Body of pancreas (tissue), 4 donors: ENCODE results near the gene ROCK2. TPM values are rescaled to one million over a fixed set of nuclear protein-coding genes. Genes with fewer than 3 reads are reported as not detected.
A peak's percentile ranks its signal among the peaks of the same experiment; 100 is the strongest.

Experiments
- ATAC-seq: fragments of 150-250 bp; one replicate; pipeline ENCODE4 v1.9.1; 2016
- DNase-seq, 4 donors: peaks; one replicate each; pipeline ENCODE4 v3.0.0-alpha.2; 2019
- H3K27ac ChIP-seq, 4 donors: fragments of 200-600 bp; sonication (generic); 1 replicate in 3 of 4; 2 replicates in 1 of 4; pipeline versions ENCODE4 v1.5.1 to v1.6.1; 2016 to 2019; ENCODE audit warnings: mild to moderate bottlenecking in 1 of 4, mixed read lengths in 1 of 4, moderate library complexity in 1 of 4
- H3K27me3 ChIP-seq, 2 donors: fragments of 200-600 bp; sonication (generic); one replicate each; pipeline ENCODE4 v1.6.0; 2016; ENCODE audit warnings: mild to moderate bottlenecking in 1 of 2
- H3K36me3 ChIP-seq, 2 donors: fragments of 200-600 bp; sonication (generic); replicated peaks in 1 of 2; 2 replicates each; pipeline ENCODE4 v1.5.1; 2016; ENCODE audit warnings: low read depth in 2 of 2; ENCODE audit not compliant: insufficient read depth in 1 of 2
- H3K4me1 ChIP-seq: fragments of 200-600 bp; sonication (generic); one replicate; pipeline ENCODE4 v1.6.0; 2016
- H3K4me3 ChIP-seq, 2 donors: fragments of 200-600 bp; sonication (generic); 1 replicate in 1 of 2; 2 replicates in 1 of 2; pipeline ENCODE4 v1.5.1; 2016 to 2019
- H3K9me3 ChIP-seq, 3 donors: fragments of 200-600 bp; sonication (generic); 1 replicate in 2 of 3; 2 replicates in 1 of 3; pipeline ENCODE4 v1.5.1; 2016
- POLR2A ChIP-seq, 3 donors: fragments of 450-650 bp; IDR thresholded peaks; one replicate each; pipeline ENCODE4 v1.6.1; 2016; ENCODE audit warnings: antibody characterized with exemption in 3 of 3, mild to moderate bottlenecking in 2 of 3
- WGBS, 2 donors: methylation state at CpG; one replicate each; pipeline ENCODE4 v1.1.5; 2017; 5-methylcytosine and 5-hydroxymethylcytosine counted together
- intact Hi-C: fragments of 100-400 bp; cut with DNase I; formaldehyde crosslinking; loops from one replicate; pipeline ENCODE4 v1.15.1; 2023
- total RNA-seq, 2 donors: library from RNA; depleted of rRNA; stranded (reverse); fragments of >200 nt; gene quantifications; one replicate each; pipeline ENCODE4 v1.1.0, GENCODE V29; 2016
- TF ChIP-seq, protein P1 (sequence below), 7 experiments: fragments of 450-650 bp in 4 of 7; fragments of 200-600 bp in 3 of 7; sonication (generic) in 3 of 7; IDR thresholded peaks; one replicate each; pipeline ENCODE4 v1.5.1; 2016 to 2019; ENCODE audit warnings: antibody characterized with exemption in 7 of 7

The ROCK2 gene
- total RNA-seq, 2 donors from 2014 or later = 24.4 to 32.3 TPM

DNA sequence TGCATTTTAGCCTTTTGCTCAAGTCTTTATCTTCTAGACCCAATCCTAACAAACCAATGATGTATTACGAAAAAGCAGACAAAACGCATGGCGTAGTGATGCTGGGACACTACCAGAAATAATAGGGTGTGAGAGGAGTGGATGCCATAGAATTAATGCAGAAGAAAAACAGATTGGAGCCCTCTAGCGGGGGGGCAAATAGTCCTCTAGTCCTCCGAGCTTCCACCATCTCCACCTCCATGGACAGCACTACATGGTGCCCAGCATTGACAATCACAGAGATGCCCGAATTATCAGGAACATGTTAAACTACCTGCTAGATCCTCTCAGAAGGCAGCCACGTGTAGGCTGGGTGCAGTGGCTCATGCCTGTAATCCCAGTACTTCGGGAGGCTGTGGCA is 15.4 kb upstream of the ROCK2 start:
- no peaks in the 10 kb centered on the region for H3K36me3 ChIP-seq
- 83 to 87% methylated on average over 8 of the region's 8 CpGs for WGBS, 2 donors
- no peaks in the 10 kb centered on the region for H3K27me3 ChIP-seq
- no peak for ATAC-seq
- no peaks in the 10 kb centered on the region for H3K9me3 ChIP-seq
- DNase-seq = no peak
- intact Hi-C loops = no loop called here
- no peak overlapping the region for H3K27ac ChIP-seq
- no peak overlapping the region for H3K4me3 ChIP-seq
- no peaks in the 10 kb centered on the region for H3K4me1 ChIP-seq
- TF ChIP-seq, protein P1, sequence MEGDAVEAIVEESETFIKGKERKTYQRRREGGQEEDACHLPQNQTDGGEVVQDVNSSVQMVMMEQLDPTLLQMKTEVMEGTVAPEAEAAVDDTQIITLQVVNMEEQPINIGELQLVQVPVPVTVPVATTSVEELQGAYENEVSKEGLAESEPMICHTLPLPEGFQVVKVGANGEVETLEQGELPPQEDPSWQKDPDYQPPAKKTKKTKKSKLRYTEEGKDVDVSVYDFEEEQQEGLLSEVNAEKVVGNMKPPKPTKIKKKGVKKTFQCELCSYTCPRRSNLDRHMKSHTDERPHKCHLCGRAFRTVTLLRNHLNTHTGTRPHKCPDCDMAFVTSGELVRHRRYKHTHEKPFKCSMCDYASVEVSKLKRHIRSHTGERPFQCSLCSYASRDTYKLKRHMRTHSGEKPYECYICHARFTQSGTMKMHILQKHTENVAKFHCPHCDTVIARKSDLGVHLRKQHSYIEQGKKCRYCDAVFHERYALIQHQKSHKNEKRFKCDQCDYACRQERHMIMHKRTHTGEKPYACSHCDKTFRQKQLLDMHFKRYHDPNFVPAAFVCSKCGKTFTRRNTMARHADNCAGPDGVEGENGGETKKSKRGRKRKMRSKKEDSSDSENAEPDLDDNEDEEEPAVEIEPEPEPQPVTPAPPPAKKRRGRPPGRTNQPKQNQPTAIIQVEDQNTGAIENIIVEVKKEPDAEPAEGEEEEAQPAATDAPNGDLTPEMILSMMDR (IDR thresholded peaks at IDR 0.05) = no peak
- TF ChIP-seq POLR2A (IDR thresholded peaks at IDR 0.05) = no peak

DNA sequence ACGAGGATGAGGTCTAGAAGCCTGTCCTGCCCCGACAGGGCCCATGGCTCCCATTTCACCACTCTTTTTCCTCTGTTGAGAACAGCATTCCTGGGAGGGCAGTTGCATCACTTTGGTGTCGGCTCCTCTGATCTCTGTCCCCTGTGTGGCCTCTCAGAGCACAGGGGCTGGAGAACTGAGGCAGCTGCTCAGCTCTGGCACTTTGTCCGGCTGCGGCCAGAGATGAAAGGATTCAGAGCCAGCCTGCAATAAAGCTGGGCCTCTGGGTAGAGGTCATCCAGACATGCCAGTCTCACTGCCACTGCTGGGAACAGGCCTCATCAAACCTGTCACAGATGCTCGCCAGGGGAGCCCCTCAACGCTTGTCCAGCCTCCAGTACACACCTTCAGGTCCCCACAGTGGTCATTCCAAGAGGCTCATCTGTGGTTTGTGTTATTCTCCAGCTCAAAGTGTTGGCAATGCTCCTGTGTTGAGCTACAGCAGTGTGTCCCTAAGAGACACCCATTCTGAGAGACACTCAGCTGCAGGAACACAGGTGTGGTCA is 13.1 kb upstream of the ROCK2 start:
- Histone ChIP-seq H3K9me3 (no peaks in the 10 kb centered on the region), H3K36me3 (no peaks in the 10 kb centered on the region), H3K4me3 (no peak overlapping the region), H3K4me1 (no peaks in the 10 kb centered on the region), H3K27me3 (no peaks in the 10 kb centered on the region), H3K27ac (no peak overlapping the region)
- 82 to 88% methylated on average over 4 to 7 of the region's 7 CpGs for WGBS, 2 donors
- TF ChIP-seq, protein P1 (IDR thresholded peaks at IDR 0.05) = no peak
- no peak for TF ChIP-seq POLR2A (IDR thresholded peaks at IDR 0.05)
- DNase-seq (peak in 2 of 4 donors; percentile 12 to 70), ATAC-seq (peak; percentile 18)
- intact Hi-C loops = no loop called here

DNA sequence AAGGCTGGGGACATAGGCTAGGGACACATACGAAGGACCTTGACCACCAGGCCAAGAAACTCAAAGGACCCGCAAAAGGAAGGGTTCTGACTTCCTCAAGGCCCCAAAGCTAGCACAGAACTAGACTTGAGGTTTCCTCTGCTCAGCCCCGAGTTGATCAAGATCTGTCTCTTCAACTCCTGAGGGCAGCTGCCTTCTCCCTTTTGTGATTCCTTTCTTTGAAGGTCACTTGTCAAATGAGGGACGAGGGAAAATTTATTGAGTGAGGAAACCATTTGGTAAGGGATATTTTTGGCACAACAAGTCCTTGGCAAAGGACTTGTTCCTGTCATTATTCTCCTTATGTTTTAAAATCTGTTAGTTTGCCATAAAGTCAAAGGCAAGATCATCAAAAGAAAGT is 12.3 kb upstream of the ROCK2 start:
- intact Hi-C loops = no loop called here
- no peaks in the 10 kb centered on the region for H3K4me1 ChIP-seq
- DNase-seq (no peak), ATAC-seq (no peak)
- no peaks in the 10 kb centered on the region for H3K36me3 ChIP-seq
- H3K4me3 ChIP-seq = no peak overlapping the region
- H3K27me3 ChIP-seq = no peaks in the 10 kb centered on the region
- H3K9me3 ChIP-seq = no peaks in the 10 kb centered on the region
- no peak overlapping the region for H3K27ac ChIP-seq
- 45 to 47% methylated on average over 4 of the region's 4 CpGs for WGBS, 2 donors
- no peak for TF ChIP-seq POLR2A (IDR thresholded peaks at IDR 0.05)
- TF ChIP-seq, protein P1 (IDR thresholded peaks at IDR 0.05) = no peak

DNA sequence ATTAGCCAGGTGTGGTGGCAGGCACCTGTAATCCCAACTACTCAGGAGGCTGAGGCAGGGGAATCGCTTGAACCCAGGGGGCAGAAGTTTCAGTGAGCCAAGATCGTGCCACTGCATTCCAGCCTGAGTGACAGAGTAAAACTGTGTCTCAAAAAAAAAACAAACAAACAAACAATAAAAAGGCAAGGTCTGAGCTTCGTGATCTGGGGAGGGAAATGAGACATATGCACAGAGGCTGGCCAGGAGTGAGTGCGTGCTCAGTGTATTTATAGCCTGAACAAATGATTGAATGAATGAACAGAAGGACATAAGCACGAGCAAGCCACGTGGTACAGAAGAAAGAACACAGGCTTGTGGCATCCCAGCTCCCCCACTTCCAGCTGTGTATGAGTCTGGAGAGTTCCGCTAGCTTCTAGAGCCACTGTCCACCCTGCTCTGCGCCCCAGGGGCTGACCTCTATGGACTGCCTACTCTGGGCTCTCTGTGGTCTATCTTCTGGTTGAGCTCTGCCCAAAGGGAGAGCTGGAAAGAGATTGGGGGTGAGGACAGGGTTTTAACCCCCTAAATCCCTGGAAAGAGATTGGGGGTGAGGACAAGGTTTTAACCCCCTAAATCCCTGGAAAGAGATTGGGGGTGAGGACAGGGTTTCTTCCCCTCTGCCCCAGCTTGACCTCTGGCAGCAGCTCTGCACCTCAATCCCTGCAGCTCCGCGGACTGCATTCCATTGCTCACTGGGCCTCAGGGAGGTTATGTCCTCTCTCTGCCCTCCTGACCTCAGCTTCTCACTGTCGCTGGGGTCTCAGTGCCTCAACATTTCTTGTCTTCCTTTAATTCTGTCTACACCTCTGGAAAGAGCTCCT is 11.0 kb upstream of the ROCK2 start:
- Histone ChIP-seq H3K9me3 (no peaks in the 10 kb centered on the region), H3K27me3 (no peaks in the 10 kb centered on the region), H3K4me3 (no peak overlapping the region), H3K27ac (no peak overlapping the region), H3K4me1 (no peaks in the 10 kb centered on the region), H3K36me3 (no peaks in the 10 kb centered on the region)
- no peak for DNase-seq
- no peak for ATAC-seq
- 85 to 87% methylated on average over 11 of the region's 11 CpGs for WGBS, 2 donors
- intact Hi-C loops = no loop called here
- no peak for TF ChIP-seq POLR2A (IDR thresholded peaks at IDR 0.05)
- TF ChIP-seq, protein P1 (IDR thresholded peaks at IDR 0.05) = no peak
